GM12878 (cell line): ENCODE results near the gene EXD3. TPM values are rescaled to one million over a fixed set of nuclear protein-coding genes. Genes with fewer than 3 reads are reported as not detected.

ENCODE experiments used
- ATAC-seq: fragments of 200-7000 bp; cut with Tn5 transposase; 3 replicates; pipeline ENCODE4 v1.9.1; 2020; ENCODE audit warnings: mild to moderate bottlenecking, moderate library complexity
- BruUV-seq: library from RNA; stranded (reverse); fragments of 400-500 nt; replicated peaks from 2 replicates; lab custom pipeline; 2021; lab: Mats Ljungman, UMichigan
- CTCF ChIA-PET: fragments of 300-600 bp; sonication (Branson Sonifier 250); formaldehyde crosslinking; extraction: SDS; loops from one replicate; lab custom pipeline; 2021; ENCODE audit warnings: inconsistent platforms; lab: Yijun Ruan, JAX
- POLR2A ChIA-PET: fragments of 350-600 bp; formaldehyde crosslinking; extraction: SDS; loops from one replicate; lab custom pipeline; 2021; ENCODE audit warnings: inconsistent platforms; lab: Charles Lee
- RAD21 ChIA-PET: fragments of 300-600 bp; sonication (Branson Sonifier 250); formaldehyde crosslinking; loops from one replicate; lab custom pipeline; 2023; ENCODE audit warnings: antibody characterized with exemption; ENCODE audit not compliant: unreplicated experiment; lab: Charles Lee
- SMC1A ChIA-PET: fragments of 300-600 bp; sonication (Branson Sonifier 250); formaldehyde crosslinking; loops from one replicate; lab custom pipeline; 2023; ENCODE audit not compliant: unreplicated experiment, uncharacterized antibody; lab: Charles Lee
- DNase-seq: peaks from one replicate; pipeline ENCODE4 v3.0.0-alpha.2; 2011; ENCODE audit warnings: low read depth, low spot score
- FAIRE-seq: peaks from 3 replicates; lab custom pipeline; 2011; peaks lifted over from hg19 to GRCh38; lab: Jason Lieb, UNC
- H2AFZ ChIP-seq: 2 replicates; pipeline ENCODE4 v1.6.0; 2011; ENCODE audit warnings: low read depth, low read length, control low read depth; ENCODE audit not compliant: control insufficient read depth
- H3K27ac ChIP-seq: 2 replicates; pipeline ENCODE4 v1.5.1; 2011; ENCODE audit warnings: control low read depth; ENCODE audit not compliant: control insufficient read depth, insufficient read depth
- H3K27me3 ChIP-seq, 2 experiments: replicated peaks in 1 of 2; 2 replicates each; pipeline versions ENCODE4 v1.6.0 to v1.6.1; 2011; ENCODE audit warnings: low read length in 1 of 2; ENCODE audit not compliant: control insufficient read depth in 2 of 2, insufficient read depth in 2 of 2
- H3K36me3 ChIP-seq, 2 experiments: 2 replicates each; pipeline ENCODE4 v1.5.1; 2011; ENCODE audit warnings: low read length in 1 of 2; ENCODE audit not compliant: control insufficient read depth in 2 of 2, insufficient read depth in 2 of 2
- H3K4me1 ChIP-seq: 2 replicates; pipeline ENCODE4 v1.6.1; 2011; ENCODE audit warnings: mild to moderate bottlenecking, low read length, moderate library complexity, mixed read lengths; ENCODE audit not compliant: control insufficient read depth, insufficient read depth
- H3K4me2 ChIP-seq: 2 replicates; pipeline ENCODE4 v1.6.0; 2011; ENCODE audit warnings: control low read depth; ENCODE audit not compliant: control insufficient read depth, insufficient read depth
- H3K4me3 ChIP-seq: fragments of 200-600 bp; sonication (generic); 2 replicates; pipeline ENCODE4 v1.5.1; 2016
- H3K79me2 ChIP-seq: 2 replicates; pipeline ENCODE4 v1.6.0; 2011; ENCODE audit warnings: low read length; ENCODE audit not compliant: control insufficient read depth, insufficient read depth
- H3K9ac ChIP-seq: 2 replicates; pipeline ENCODE4 v1.8.0; 2011; ENCODE audit warnings: low read length, control low read depth, mixed read lengths; ENCODE audit not compliant: control insufficient read depth, insufficient read depth
- H3K9me3 ChIP-seq: replicated peaks from 3 replicates; pipeline ENCODE4 v1.5.1; 2011; ENCODE audit warnings: mild to moderate bottlenecking, low read length; ENCODE audit not compliant: control insufficient read depth, insufficient read depth
- H4K20me1 ChIP-seq: 2 replicates; pipeline ENCODE4 v1.6.0; 2011; ENCODE audit not compliant: control insufficient read depth, insufficient read depth
- EP300 ChIP-seq, 2 experiments: fragments of 150-350 bp in 1 of 2; IDR thresholded peaks; 2 replicates each; pipeline ENCODE4 v1.6.1; 2011 to 2012; ENCODE audit warnings: low read depth in 2 of 2, low read length in 2 of 2, borderline replicate concordance in 1 of 2, improper control_type of control experiment in 1 of 2, inconsistent platforms in 1 of 2; ENCODE audit not compliant: control insufficient read depth in 1 of 2
- ETV6 ChIP-seq, 2 experiments: fragments of 450-650 bp in 1 of 2; IDR thresholded peaks in 1 of 2; conservative IDR thresholded peaks in 1 of 2; 2 replicates each; pipeline ENCODE4 v1.6.1; 2014; ENCODE audit warnings: antibody characterized with exemption in 1 of 2, borderline replicate concordance in 1 of 2, low read depth in 1 of 2, mild to moderate bottlenecking in 1 of 2, moderate library complexity in 1 of 2
- IKZF1 ChIP-seq: fragments of 450-650 bp; conservative IDR thresholded peaks from 2 replicates; pipeline ENCODE4 v1.6.1; 2017; ENCODE audit warnings: antibody characterized with exemption, mild to moderate bottlenecking
- MEF2A ChIP-seq: IDR thresholded peaks from 2 replicates; pipeline ENCODE4 v1.6.1; 2011; ENCODE audit warnings: low read depth, mild to moderate bottlenecking, low read length, moderate library complexity; ENCODE audit not compliant: insufficient read depth
- NFYA ChIP-seq: IDR thresholded peaks from 2 replicates; pipeline ENCODE4 v1.6.1; 2011; ENCODE audit warnings: low read depth, mild to moderate bottlenecking, low read length, improper control_type of control experiment, borderline replicate concordance
- PAX8 ChIP-seq: fragments of 450-650 bp; IDR thresholded peaks from 2 replicates; pipeline ENCODE4 v1.6.1; 2017; ENCODE audit warnings: mild to moderate bottlenecking, moderate library complexity
- POLR2A ChIP-seq: IDR thresholded peaks from 2 replicates; pipeline ENCODE4 v1.6.1; 2011; ENCODE audit warnings: low read depth, mild to moderate bottlenecking, low read length
- POLR2AphosphoS2 ChIP-seq: IDR thresholded peaks from 2 replicates; pipeline ENCODE4 v1.6.1; 2011; ENCODE audit warnings: low read depth, mild to moderate bottlenecking, low read length, improper control_type of control experiment, moderate library complexity
- RCOR1 ChIP-seq: conservative IDR thresholded peaks from 2 replicates; pipeline ENCODE4 v1.6.1; 2012; ENCODE audit warnings: low read depth, low read length, improper control_type of control experiment
- SP1 ChIP-seq: IDR thresholded peaks from one replicate; pipeline ENCODE4 v1.6.1; 2011; ENCODE audit warnings: low read depth, low read length
- SREBF2 ChIP-seq: IDR thresholded peaks from 2 replicates; pipeline ENCODE4 v1.6.1; 2012; ENCODE audit warnings: mild to moderate bottlenecking, low read length
- TCF12 ChIP-seq: IDR thresholded peaks from 2 replicates; pipeline ENCODE4 v1.6.1; 2011; ENCODE audit warnings: low read depth, mild to moderate bottlenecking, low read length
- WGBS: methylation state at CpG from one replicate; pipeline ENCODE4 v1.1.6; 2016; ENCODE audit warnings: low lambda C conversion rate; ENCODE audit not compliant: insufficient replicate concordance, insufficient coverage; ENCODE audit errors: missing lambda C conversion rate; 5-methylcytosine and 5-hydroxymethylcytosine counted together
- in situ Hi-C: fragments of 300-500 bp; cut with MboI; formaldehyde crosslinking; loops from 9 replicates; pipeline ENCODE4 v1.14.3; 2018; ENCODE audit warnings: mixed read lengths
- intact Hi-C: fragments of 100-400 bp; cut with micrococcal nuclease; formaldehyde crosslinking; loops from one replicate; pipeline ENCODE4 v1.14.2; 2022; ENCODE audit not compliant: unreplicated experiment
- polyA plus RNA-seq, 11 experiments: library from polyadenylated mRNA; depleted of rRNA in 4 of 11; unstranded in 6 of 11; stranded (reverse) in 5 of 11; fragments of >200 nt; fragmentation: Nextera tagmentation in 4 of 11; fragmentation: Illumina TruSeq in 1 of 11; extraction: Ambion mirVana in 4 of 11; extraction: Trizol in 1 of 11; gene quantifications; 1 replicate in 1 of 11; 2 replicates in 10 of 11; pipeline versions ENCODE4 v1.2.1 to v1.2.3, GENCODE V29; 2011 to 2016; ENCODE audit warnings: inconsistent platforms in 2 of 11, missing spikeins in 2 of 11, low read depth in 1 of 11
- total RNA-seq, 4 experiments: library from RNA; depleted of rRNA in 3 of 4; stranded (reverse); fragments of >200 nt in 3 of 4; fragmentation: Illumina TruSeq in 1 of 4; extraction: Trizol in 1 of 4; gene quantifications; 2 replicates each; pipeline versions ENCODE4 v1.2.1 to v1.2.3, GENCODE V29; 2013 to 2021
- TF ChIP-seq, protein P1 (sequence below): fragments of 450-650 bp; IDR thresholded peaks from 2 replicates; pipeline ENCODE4 v1.6.1; 2016; ENCODE audit warnings: mild to moderate bottlenecking, moderate library complexity, borderline replicate concordance
- TF ChIP-seq, protein P2 (sequence below): fragments of 450-650 bp; IDR thresholded peaks from 2 replicates; pipeline ENCODE4 v1.6.1; 2017; ENCODE audit warnings: mild to moderate bottlenecking, moderate library complexity
- TF ChIP-seq, protein P3 (sequence below): fragments of 450-650 bp; IDR thresholded peaks from 2 replicates; pipeline ENCODE4 v1.6.1; 2017; ENCODE audit warnings: borderline replicate concordance

EXD3 gene
- total and polyA plus RNA-seq, 10 of the 15 experiments (the other 5 are each of a cell fraction or from before 2014, with no cell fraction given): 0.21 to 7.1 (median 3.6) TPM

DNA sequence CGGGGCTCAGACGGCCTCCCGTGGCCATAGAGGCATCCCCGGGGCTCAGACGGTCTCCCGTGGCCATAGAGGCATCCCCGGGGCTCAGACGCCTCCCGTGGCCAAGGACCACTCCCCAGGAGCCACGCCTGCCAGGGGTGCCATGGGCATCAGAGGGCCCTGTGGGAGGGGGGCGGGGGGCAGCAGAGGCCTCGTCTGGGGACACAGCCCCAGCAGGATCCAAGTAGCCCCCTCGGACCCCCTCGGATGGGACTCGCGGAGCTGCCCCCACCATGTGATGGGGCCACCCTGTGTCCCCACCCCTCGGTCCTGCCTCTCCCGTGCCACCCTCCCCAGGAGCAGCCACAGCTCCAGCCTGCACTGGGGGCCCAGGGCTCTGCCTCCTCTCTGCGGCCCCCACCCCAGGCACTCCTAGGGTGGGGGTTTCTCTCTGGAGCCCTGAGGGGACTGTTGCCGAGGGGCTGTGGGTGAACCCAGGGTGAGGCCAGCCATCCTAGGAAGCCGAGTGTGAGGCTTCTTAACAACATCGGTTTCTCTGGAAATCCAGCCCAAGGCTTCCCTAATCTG is 15.7 kb upstream of the EXD3 start:
- H3K4me2 ChIP-seq: no peak overlapping the region
- H3K9me3 ChIP-seq: no peaks in the 10 kb centered on the region
- H3K9ac ChIP-seq: no peak overlapping the region
- SMC1A ChIA-PET: no interaction called here
- no peak overlapping the region for H2AFZ ChIP-seq
- POLR2A ChIA-PET: no interaction called here
- RAD21 ChIA-PET: no interaction called here
- 39% methylated on average over 22 of the region's 22 CpGs for WGBS
- H3K79me2 ChIP-seq: no peaks in the 10 kb centered on the region
- CTCF ChIA-PET: no interaction called here
- in situ Hi-C loops: no loop called here
- H3K4me1 ChIP-seq: no peaks in the 10 kb centered on the region
- no TSS peak for BruUV-seq
- no peak for FAIRE-seq
- no peak for DNase-seq
- intact Hi-C loops: no loop called here
- no peak for TF ChIP-seq NFYA
- TF ChIP-seq, protein P1, sequence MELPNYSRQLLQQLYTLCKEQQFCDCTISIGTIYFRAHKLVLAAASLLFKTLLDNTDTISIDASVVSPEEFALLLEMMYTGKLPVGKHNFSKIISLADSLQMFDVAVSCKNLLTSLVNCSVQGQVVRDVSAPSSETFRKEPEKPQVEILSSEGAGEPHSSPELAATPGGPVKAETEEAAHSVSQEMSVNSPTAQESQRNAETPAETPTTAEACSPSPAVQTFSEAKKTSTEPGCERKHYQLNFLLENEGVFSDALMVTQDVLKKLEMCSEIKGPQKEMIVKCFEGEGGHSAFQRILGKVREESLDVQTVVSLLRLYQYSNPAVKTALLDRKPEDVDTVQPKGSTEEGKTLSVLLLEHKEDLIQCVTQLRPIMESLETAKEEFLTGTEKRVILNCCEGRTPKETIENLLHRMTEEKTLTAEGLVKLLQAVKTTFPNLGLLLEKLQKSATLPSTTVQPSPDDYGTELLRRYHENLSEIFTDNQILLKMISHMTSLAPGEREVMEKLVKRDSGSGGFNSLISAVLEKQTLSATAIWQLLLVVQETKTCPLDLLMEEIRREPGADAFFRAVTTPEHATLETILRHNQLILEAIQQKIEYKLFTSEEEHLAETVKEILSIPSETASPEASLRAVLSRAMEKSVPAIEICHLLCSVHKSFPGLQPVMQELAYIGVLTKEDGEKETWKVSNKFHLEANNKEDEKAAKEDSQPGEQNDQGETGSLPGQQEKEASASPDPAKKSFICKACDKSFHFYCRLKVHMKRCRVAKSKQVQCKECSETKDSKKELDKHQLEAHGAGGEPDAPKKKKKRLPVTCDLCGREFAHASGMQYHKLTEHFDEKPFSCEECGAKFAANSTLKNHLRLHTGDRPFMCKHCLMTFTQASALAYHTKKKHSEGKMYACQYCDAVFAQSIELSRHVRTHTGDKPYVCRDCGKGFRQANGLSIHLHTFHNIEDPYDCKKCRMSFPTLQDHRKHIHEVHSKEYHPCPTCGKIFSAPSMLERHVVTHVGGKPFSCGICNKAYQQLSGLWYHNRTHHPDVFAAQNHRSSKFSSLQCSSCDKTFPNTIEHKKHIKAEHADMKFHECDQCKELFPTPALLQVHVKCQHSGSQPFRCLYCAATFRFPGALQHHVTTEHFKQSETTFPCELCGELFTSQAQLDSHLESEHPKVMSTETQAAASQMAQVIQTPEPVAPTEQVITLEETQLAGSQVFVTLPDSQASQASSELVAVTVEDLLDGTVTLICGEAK: no peak
- TF ChIP-seq, protein P2, sequence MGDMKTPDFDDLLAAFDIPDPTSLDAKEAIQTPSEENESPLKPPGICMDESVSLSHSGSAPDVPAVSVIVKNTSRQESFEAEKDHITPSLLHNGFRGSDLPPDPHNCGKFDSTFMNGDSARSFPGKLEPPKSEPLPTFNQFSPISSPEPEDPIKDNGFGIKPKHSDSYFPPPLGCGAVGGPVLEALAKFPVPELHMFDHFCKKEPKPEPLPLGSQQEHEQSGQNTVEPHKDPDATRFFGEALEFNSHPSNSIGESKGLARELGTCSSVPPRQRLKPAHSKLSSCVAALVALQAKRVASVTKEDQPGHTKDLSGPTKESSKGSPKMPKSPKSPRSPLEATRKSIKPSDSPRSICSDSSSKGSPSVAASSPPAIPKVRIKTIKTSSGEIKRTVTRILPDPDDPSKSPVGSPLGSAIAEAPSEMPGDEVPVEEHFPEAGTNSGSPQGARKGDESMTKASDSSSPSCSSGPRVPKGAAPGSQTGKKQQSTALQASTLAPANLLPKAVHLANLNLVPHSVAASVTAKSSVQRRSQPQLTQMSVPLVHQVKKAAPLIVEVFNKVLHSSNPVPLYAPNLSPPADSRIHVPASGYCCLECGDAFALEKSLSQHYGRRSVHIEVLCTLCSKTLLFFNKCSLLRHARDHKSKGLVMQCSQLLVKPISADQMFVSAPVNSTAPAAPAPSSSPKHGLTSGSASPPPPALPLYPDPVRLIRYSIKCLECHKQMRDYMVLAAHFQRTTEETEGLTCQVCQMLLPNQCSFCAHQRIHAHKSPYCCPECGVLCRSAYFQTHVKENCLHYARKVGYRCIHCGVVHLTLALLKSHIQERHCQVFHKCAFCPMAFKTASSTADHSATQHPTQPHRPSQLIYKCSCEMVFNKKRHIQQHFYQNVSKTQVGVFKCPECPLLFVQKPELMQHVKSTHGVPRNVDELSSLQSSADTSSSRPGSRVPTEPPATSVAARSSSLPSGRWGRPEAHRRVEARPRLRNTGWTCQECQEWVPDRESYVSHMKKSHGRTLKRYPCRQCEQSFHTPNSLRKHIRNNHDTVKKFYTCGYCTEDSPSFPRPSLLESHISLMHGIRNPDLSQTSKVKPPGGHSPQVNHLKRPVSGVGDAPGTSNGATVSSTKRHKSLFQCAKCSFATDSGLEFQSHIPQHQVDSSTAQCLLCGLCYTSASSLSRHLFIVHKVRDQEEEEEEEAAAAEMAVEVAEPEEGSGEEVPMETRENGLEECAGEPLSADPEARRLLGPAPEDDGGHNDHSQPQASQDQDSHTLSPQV: no peak
- no peak for TF ChIP-seq SREBF2
- TF ChIP-seq ETV6 (conservative IDR thresholded peaks at IDR 0.05 in 1 of 2, IDR thresholded peaks at IDR 0.05 in 1 of 2; ENCODE audit: borderline replicate concordance in 1 of 2, low read depth in 1 of 2): no peak
- TF ChIP-seq SP1: no peak
- TF ChIP-seq PAX8: no peak
- no peak for TF ChIP-seq IKZF1
- TF ChIP-seq TCF12: no peak
- no peak for TF ChIP-seq POLR2AphosphoS2
- no peak for TF ChIP-seq EP300 (IDR thresholded peaks at IDR 0.05; ENCODE audit: borderline replicate concordance in 1 of 2, control insufficient read depth in 1 of 2, low read depth in 2 of 2, low read length in 2 of 2)
- TF ChIP-seq RCOR1: no peak
- TF ChIP-seq, protein P3, sequence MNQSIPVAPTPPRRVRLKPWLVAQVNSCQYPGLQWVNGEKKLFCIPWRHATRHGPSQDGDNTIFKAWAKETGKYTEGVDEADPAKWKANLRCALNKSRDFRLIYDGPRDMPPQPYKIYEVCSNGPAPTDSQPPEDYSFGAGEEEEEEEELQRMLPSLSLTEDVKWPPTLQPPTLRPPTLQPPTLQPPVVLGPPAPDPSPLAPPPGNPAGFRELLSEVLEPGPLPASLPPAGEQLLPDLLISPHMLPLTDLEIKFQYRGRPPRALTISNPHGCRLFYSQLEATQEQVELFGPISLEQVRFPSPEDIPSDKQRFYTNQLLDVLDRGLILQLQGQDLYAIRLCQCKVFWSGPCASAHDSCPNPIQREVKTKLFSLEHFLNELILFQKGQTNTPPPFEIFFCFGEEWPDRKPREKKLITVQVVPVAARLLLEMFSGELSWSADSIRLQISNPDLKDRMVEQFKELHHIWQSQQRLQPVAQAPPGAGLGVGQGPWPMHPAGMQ: no peak
- no peak for TF ChIP-seq MEF2A
- no peak for TF ChIP-seq POLR2A
- ATAC-seq: no peak
- H3K27me3 ChIP-seq: no peaks in the 10 kb centered on the region
- no peak overlapping the region for H3K27ac ChIP-seq
- H4K20me1 ChIP-seq: no peaks in the 10 kb centered on the region
- H3K4me3 ChIP-seq: no peak overlapping the region
- H3K36me3 ChIP-seq: no peaks in the 10 kb centered on the region
